ENCODE results near the gene RAD51B.
A peak's percentile ranks its signal among the peaks of the same experiment; 100 is the strongest.

RAD51B gene

GRCh38 chr14:68124979-68125731 lies 305.6 kb downstream of the RAD51B start:
- DNase-seq = no peak

GRCh38 chr14:68127166-68127565 lies 307.6 kb downstream of the RAD51B start:
- DNase-seq = peak; percentile 43

- no peak for DNase-seq
These were observed 312.3 kb downstream of the RAD51B start for GRCh38 chr14:68131907-68132306.

- no peak for DNase-seq
These were observed 313.1 kb downstream of the RAD51B start for GRCh38 chr14:68132563-68133121.

- no peak for DNase-seq
These were observed 314.3 kb downstream of the RAD51B start for GRCh38 chr14:68133856-68134255.

- no peak for DNase-seq
These were observed 315.4 kb downstream of the RAD51B start for GRCh38 chr14:68135028-68135427.

GRCh38 chr14:68135566-68135965 lies 316.0 kb downstream of the RAD51B start:
- no peak for DNase-seq

GRCh38 chr14:68137704-68138619 lies 318.4 kb downstream of the RAD51B start:
- no peak for DNase-seq

GRCh38 chr14:68139431-68140075 lies 320.0 kb downstream of the RAD51B start:
- peak; percentile 27 for DNase-seq

- peak; percentile 82 for DNase-seq
These were observed 320.6 kb downstream of the RAD51B start for GRCh38 chr14:68140076-68140741.

GRCh38 chr14:68140806-68141205 lies 321.2 kb downstream of the RAD51B start:
- DNase-seq = no peak

- DNase-seq = no peak
These were observed 321.9 kb downstream of the RAD51B start for GRCh38 chr14:68141281-68142088.

- DNase-seq = no peak
These were observed 323.8 kb downstream of the RAD51B start for GRCh38 chr14:68143341-68143841.

GRCh38 chr14:68144051-68144681 lies 324.6 kb downstream of the RAD51B start:
- no peak for DNase-seq

- DNase-seq = no peak
These were observed 325.5 kb downstream of the RAD51B start for GRCh38 chr14:68145036-68145435.

GRCh38 chr14:68145539-68145938 lies 326.0 kb downstream of the RAD51B start:
- DNase-seq = no peak

- no peak for DNase-seq
These were observed 327.2 kb downstream of the RAD51B start for GRCh38 chr14:68146818-68147217.

- DNase-seq = no peak
These were observed 327.7 kb downstream of the RAD51B start for GRCh38 chr14:68147303-68147702.

GRCh38 chr14:68148276-68148675 lies 328.7 kb downstream of the RAD51B start:
- DNase-seq = no peak

- no peak for DNase-seq
These were observed 329.2 kb downstream of the RAD51B start for GRCh38 chr14:68148763-68149162.

- DNase-seq = no peak
These were observed 333.7 kb downstream of the RAD51B start for GRCh38 chr14:68153275-68153674.
